Chondrocyte (in vitro differentiated cells): ENCODE data around the gene SLPI. TPM values are rescaled to one million over a fixed set of nuclear protein-coding genes. Genes with fewer than 3 reads are reported as not detected.

ENCODE experiments used
- DNase-seq: peaks from one replicate; pipeline ENCODE4 v3.0.0; 2021; ENCODE audit warnings: mixed read lengths, low spot score
- H3K27ac Mint-ChIP-seq: one replicate; pipeline ENCODE4 v1.8.0; 2021; ENCODE audit warnings: mild to moderate bottlenecking, moderate library complexity, mixed read lengths; ENCODE audit not compliant: unreplicated experiment
- H3K27me3 Mint-ChIP-seq: 2 replicates; pipeline ENCODE4 v1.8.0; 2021; ENCODE audit warnings: low read depth, mixed read lengths
- H3K36me3 Mint-ChIP-seq: 2 replicates; pipeline ENCODE4 v1.8.0; 2021; ENCODE audit warnings: low read depth, mixed read lengths
- H3K4me1 Mint-ChIP-seq: 2 replicates; pipeline ENCODE4 v1.8.0; 2021; ENCODE audit warnings: low read depth, mild to moderate bottlenecking, mixed read lengths
- H3K4me3 Mint-ChIP-seq: one replicate; pipeline ENCODE4 v1.8.0; 2021; ENCODE audit warnings: mild to moderate bottlenecking, moderate library complexity, mixed read lengths; ENCODE audit not compliant: unreplicated experiment
- H3K9me3 Mint-ChIP-seq: 2 replicates; pipeline ENCODE4 v1.8.0; 2021; ENCODE audit warnings: low read depth, mixed read lengths
- CTCF ChIP-seq: fragments of 200-600 bp; sonication (generic); IDR thresholded peaks from 2 replicates; pipeline ENCODE4 v1.5.0; 2021; ENCODE audit warnings: antibody characterized with exemption, mild to moderate bottlenecking, moderate library complexity
- total RNA-seq: library from RNA; stranded (reverse); gene quantifications from 3 replicates; pipeline ENCODE4 v1.2.1, GENCODE V29; 2021

SLPI gene
- total RNA-seq, 1 donor from 2014 or later, result 0.40 TPM

GRCh38 chr20:45230631-45231030 is 23.7 kb downstream of the SLPI start:
- Mint-ChIP-seq H3K4me3 (no peak overlapping the region), H3K36me3 (peaks cover 3% of the 10 kb centered on the region), H3K9me3 (peaks cover 12% of the 10 kb centered on the region), H3K4me1 (no peaks in the 10 kb centered on the region), H3K27ac (no peak overlapping the region), H3K27me3 (peaks cover 37% of the 10 kb centered on the region)
- no peak for DNase-seq
- TF ChIP-seq CTCF, result no peak

DNA sequence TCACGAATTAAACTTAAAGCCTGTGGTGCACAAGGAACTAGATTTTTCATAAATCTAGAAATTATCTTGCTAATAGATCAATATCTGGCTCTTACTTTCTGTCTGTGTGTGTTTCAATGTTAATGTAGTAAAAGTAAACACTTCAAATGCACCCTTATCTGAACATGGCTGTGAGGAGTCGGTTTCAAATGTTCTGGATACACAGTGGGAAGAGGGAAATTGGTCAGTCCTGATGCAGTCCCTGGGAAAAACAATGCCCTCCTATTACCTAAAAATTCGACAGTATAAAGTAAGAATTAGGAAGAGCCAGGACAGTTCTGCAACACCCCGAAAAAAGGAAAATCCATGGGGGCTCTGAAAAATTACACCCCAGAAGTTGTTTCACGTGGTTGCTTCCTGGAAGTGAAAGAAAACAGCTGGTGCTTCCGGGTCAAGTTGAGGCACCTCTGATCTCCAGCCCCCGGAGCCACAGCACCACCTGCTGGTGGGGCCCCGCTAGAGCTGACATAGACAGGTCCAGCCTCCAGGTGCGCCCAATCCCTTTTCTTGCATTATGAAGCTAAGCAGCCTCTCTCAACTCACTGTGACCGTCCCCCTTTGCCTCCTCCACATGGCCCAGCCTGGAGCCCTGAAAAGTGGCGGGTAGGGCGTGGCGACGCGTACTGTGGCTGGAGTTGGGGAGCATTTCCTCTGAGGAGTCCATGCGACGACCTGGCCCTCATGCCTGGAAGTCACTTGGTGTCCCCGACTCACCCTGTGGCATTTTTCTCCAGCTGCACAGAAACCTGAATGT is 24.9 kb downstream of the SLPI start:
- no peak for DNase-seq
- Mint-ChIP-seq H3K36me3 (peaks cover 3% of the 10 kb centered on the region), H3K9me3 (peaks cover 8% of the 10 kb centered on the region), H3K27ac (no peak overlapping the region), H3K27me3 (peaks cover 41% of the 10 kb centered on the region), H3K4me1 (no peaks in the 10 kb centered on the region), H3K4me3 (no peak overlapping the region)
- peak; percentile 52 for TF ChIP-seq CTCF

DNA sequence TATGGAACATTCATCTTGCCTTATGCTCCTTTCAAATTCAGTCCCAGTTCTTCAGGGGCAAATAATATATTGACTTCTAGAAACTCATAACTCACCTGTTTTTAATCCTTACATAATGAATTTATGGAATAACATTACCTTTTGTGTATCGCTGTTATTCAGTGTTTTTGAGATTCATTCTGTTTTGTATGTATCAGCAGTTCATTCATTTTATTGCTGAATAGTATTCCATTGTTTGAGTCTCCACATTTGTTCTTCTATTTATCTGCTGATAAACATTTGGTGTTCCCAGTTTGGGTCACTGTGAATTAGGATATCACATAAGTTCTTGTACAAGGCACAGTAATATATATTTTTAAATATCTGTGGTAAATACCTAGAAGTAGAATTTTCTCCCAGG is 28.1 kb downstream of the SLPI start:
- no peak overlapping the region for H3K4me3 Mint-ChIP-seq
- H3K27me3 Mint-ChIP-seq, result peaks cover 32% of the 10 kb centered on the region
- no peak overlapping the region for H3K27ac Mint-ChIP-seq
- H3K9me3 Mint-ChIP-seq, result no peaks in the 10 kb centered on the region
- no peaks in the 10 kb centered on the region for H3K36me3 Mint-ChIP-seq
- no peak for TF ChIP-seq CTCF
- no peaks in the 10 kb centered on the region for H3K4me1 Mint-ChIP-seq
- no peak for DNase-seq

DNA sequence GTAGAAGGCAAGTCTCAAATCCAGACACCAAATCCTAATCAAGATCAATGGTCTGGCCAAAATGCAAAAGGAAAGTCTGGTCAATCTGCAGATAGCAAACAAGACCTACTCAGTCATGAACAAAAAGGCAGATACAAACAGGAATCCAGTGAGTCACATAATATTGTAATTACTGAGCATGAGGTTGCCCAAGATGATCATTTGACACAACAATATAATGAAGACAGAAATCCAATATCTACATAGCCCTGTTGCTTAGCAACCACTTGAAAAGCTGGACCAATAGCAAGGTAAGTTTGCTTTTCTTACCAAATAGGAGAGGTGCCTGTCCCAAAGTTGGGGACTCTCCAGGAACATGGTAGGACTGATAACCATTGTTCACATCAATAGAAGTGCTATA is 31.2 kb downstream of the SLPI start:
- no peak for TF ChIP-seq CTCF
- Mint-ChIP-seq H3K9me3 (no peaks in the 10 kb centered on the region), H3K27me3 (peaks cover 25% of the 10 kb centered on the region), H3K4me3 (no peak overlapping the region), H3K27ac (no peak overlapping the region), H3K36me3 (no peaks in the 10 kb centered on the region), H3K4me1 (no peaks in the 10 kb centered on the region)
- no peak for DNase-seq

DNA sequence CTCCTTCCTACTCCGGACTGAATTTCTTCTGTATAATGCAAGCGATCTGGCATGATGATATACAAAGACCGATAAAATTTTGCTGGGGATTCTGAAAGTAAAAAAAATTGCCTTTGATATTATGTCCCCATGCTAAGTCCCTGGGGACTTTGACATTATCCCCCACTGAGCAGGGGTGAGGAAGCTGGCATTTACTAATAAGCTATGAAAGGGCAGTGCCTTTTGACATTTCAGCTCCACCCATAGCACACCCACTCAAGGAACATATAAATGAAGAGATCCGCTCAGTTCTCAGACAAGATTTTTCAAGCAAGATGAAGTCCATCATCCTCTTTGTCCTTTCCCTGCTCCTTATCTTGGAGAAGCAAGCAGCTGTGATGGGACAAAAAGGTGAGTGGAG is 33.3 kb downstream of the SLPI start, which contains the start of gene SEMG2:
Gene SEMG2 (plus strand): TSS at position 298 of the 400 bp plus-strand sequence. CDS start 17 bp downstream, at position 315.
- Mint-ChIP-seq H3K36me3 (no peaks in the 10 kb centered on the region), H3K4me1 (no peaks in the 10 kb centered on the region), H3K27ac (no peak within 1 kb of the TSS), H3K27me3 (peaks cover 17% of the 10 kb centered on the region), H3K4me3 (no peak within 1 kb of the TSS), H3K9me3 (peaks cover 2% of the 10 kb centered on the region)
- no peak for DNase-seq
- no peak for TF ChIP-seq CTCF
